ENCODE measurements around the gene TMEM117. TPM values are rescaled to one million over a fixed set of nuclear protein-coding genes. Genes with fewer than 3 reads are reported as not detected.
"Not testable (repeated sequence)": the region's sequence is repeated elsewhere in the genome, so short reads cannot be mapped to it uniquely, and the experiment has no call there.

Gene TMEM117
- total RNA-seq, 2 donors from 2014 or later = 2.8 to 4.2 TPM

- no peaks in the 10 kb centered on the region for H3K27me3 Mint-ChIP-seq
- no peak overlapping the region for H3K4me3 Mint-ChIP-seq
- no peak for ATAC-seq (replicated peaks)
- H3K27ac Mint-ChIP-seq = no peak overlapping the region
- no peaks in the 10 kb centered on the region for H3K36me3 Mint-ChIP-seq (ENCODE audit: low read depth)
- H3K9me3 Mint-ChIP-seq = no peaks in the 10 kb centered on the region
- no peaks in the 10 kb centered on the region for H3K4me1 Mint-ChIP-seq
Measured at GRCh38 chr12:44026046-44026445, 190.2 kb downstream of the TMEM117 start.

GRCh38 chr12:44026926-44027325, 191.0 kb downstream of the TMEM117 start:
- not testable (repeated sequence) for H3K27me3 Mint-ChIP-seq; H3K4me3 Mint-ChIP-seq; H3K27ac Mint-ChIP-seq; H3K4me1 Mint-ChIP-seq; ATAC-seq (replicated peaks); H3K36me3 Mint-ChIP-seq (ENCODE audit: low read depth); H3K9me3 Mint-ChIP-seq

GRCh38 chr12:44029194-44029593, 193.3 kb downstream of the TMEM117 start:
- ATAC-seq (replicated peaks) = no peak
- Mint-ChIP-seq H3K27me3 (no peaks in the 10 kb centered on the region), H3K9me3 (no peaks in the 10 kb centered on the region), H3K4me3 (no peak overlapping the region), H3K36me3 (ENCODE audit: low read depth) (no peaks in the 10 kb centered on the region), H3K27ac (no peak overlapping the region), H3K4me1 (no peaks in the 10 kb centered on the region)

GRCh38 chr12:44031472-44032185, 195.7 kb downstream of the TMEM117 start:
- no peaks in the 10 kb centered on the region for H3K4me1 Mint-ChIP-seq
- no peak for ATAC-seq (replicated peaks)
- no peak overlapping the region for H3K27ac Mint-ChIP-seq
- no peak overlapping the region for H3K4me3 Mint-ChIP-seq
- H3K27me3 Mint-ChIP-seq = no peaks in the 10 kb centered on the region
- no peaks in the 10 kb centered on the region for H3K36me3 Mint-ChIP-seq (ENCODE audit: low read depth)
- H3K9me3 Mint-ChIP-seq = no peaks in the 10 kb centered on the region

GRCh38 chr12:44034906-44035305, 199.0 kb downstream of the TMEM117 start:
- H3K4me3 Mint-ChIP-seq = no peak overlapping the region
- H3K27ac Mint-ChIP-seq = no peak overlapping the region
- no peaks in the 10 kb centered on the region for H3K27me3 Mint-ChIP-seq
- H3K9me3 Mint-ChIP-seq = no peaks in the 10 kb centered on the region
- no peak for ATAC-seq (replicated peaks)
- H3K36me3 Mint-ChIP-seq (ENCODE audit: low read depth) = no peaks in the 10 kb centered on the region
- H3K4me1 Mint-ChIP-seq = no peaks in the 10 kb centered on the region

- Mint-ChIP-seq H3K4me1 (no peaks in the 10 kb centered on the region), H3K9me3 (no peaks in the 10 kb centered on the region), H3K27ac (no peak overlapping the region), H3K27me3 (no peaks in the 10 kb centered on the region), H3K4me3 (no peak overlapping the region), H3K36me3 (ENCODE audit: low read depth) (no peaks in the 10 kb centered on the region)
- ATAC-seq (replicated peaks) = no peak
Measured at GRCh38 chr12:44036875-44037443, 201.1 kb downstream of the TMEM117 start.

GRCh38 chr12:44038411-44038810, 202.5 kb downstream of the TMEM117 start:
- Mint-ChIP-seq H3K4me3 (no peak overlapping the region), H3K36me3 (ENCODE audit: low read depth) (no peaks in the 10 kb centered on the region), H3K9me3 (peaks cover under 1% of the 10 kb centered on the region), H3K4me1 (no peaks in the 10 kb centered on the region), H3K27me3 (no peaks in the 10 kb centered on the region), H3K27ac (no peak overlapping the region)
- no peak for ATAC-seq (replicated peaks)

- not testable (repeated sequence) for ATAC-seq (replicated peaks); H3K4me1 Mint-ChIP-seq; H3K9me3 Mint-ChIP-seq; H3K36me3 Mint-ChIP-seq (ENCODE audit: low read depth); H3K4me3 Mint-ChIP-seq; H3K27ac Mint-ChIP-seq; H3K27me3 Mint-ChIP-seq
Measured at GRCh38 chr12:44044491-44044890, 208.6 kb downstream of the TMEM117 start.

- no peak overlapping the region for H3K27ac Mint-ChIP-seq
- H3K27me3 Mint-ChIP-seq = no peaks in the 10 kb centered on the region
- H3K4me1 Mint-ChIP-seq = no peaks in the 10 kb centered on the region
- H3K4me3 Mint-ChIP-seq = no peak overlapping the region
- no peak for ATAC-seq (replicated peaks)
- H3K9me3 Mint-ChIP-seq = peaks cover 6% of the 10 kb centered on the region
- no peaks in the 10 kb centered on the region for H3K36me3 Mint-ChIP-seq (ENCODE audit: low read depth)
Measured at GRCh38 chr12:44046732-44047417, 211.0 kb downstream of the TMEM117 start.

GRCh38 chr12:44052554-44052953, 216.7 kb downstream of the TMEM117 start:
- Mint-ChIP-seq H3K36me3 (ENCODE audit: low read depth) (no peaks in the 10 kb centered on the region), H3K27me3 (no peaks in the 10 kb centered on the region), H3K4me1 (no peaks in the 10 kb centered on the region), H3K4me3 (no peak overlapping the region), H3K27ac (no peak overlapping the region), H3K9me3 (no peaks in the 10 kb centered on the region)
- no peak for ATAC-seq (replicated peaks)

- H3K36me3 Mint-ChIP-seq (ENCODE audit: low read depth) = no peaks in the 10 kb centered on the region
- no peaks in the 10 kb centered on the region for H3K27me3 Mint-ChIP-seq
- H3K9me3 Mint-ChIP-seq = no peaks in the 10 kb centered on the region
- ATAC-seq (replicated peaks) = no peak
- no peak overlapping the region for H3K4me3 Mint-ChIP-seq
- H3K27ac Mint-ChIP-seq = no peak overlapping the region
- H3K4me1 Mint-ChIP-seq = no peaks in the 10 kb centered on the region
Measured at GRCh38 chr12:44053549-44054127, 217.8 kb downstream of the TMEM117 start.

- H3K36me3 Mint-ChIP-seq (ENCODE audit: low read depth) = no peaks in the 10 kb centered on the region
- no peak overlapping the region for H3K27ac Mint-ChIP-seq
- ATAC-seq (replicated peaks) = no peak
- no peaks in the 10 kb centered on the region for H3K9me3 Mint-ChIP-seq
- H3K4me3 Mint-ChIP-seq = no peak overlapping the region
- H3K4me1 Mint-ChIP-seq = no peaks in the 10 kb centered on the region
- H3K27me3 Mint-ChIP-seq = no peaks in the 10 kb centered on the region
Measured at GRCh38 chr12:44054281-44054680, 218.4 kb downstream of the TMEM117 start.

- H3K36me3 Mint-ChIP-seq (ENCODE audit: low read depth) = no peaks in the 10 kb centered on the region
- no peak overlapping the region for H3K4me3 Mint-ChIP-seq
- H3K27ac Mint-ChIP-seq = no peak overlapping the region
- H3K4me1 Mint-ChIP-seq = no peaks in the 10 kb centered on the region
- no peaks in the 10 kb centered on the region for H3K9me3 Mint-ChIP-seq
- no peak for ATAC-seq (replicated peaks)
- no peaks in the 10 kb centered on the region for H3K27me3 Mint-ChIP-seq
Measured at GRCh38 chr12:44058366-44058765, 222.5 kb downstream of the TMEM117 start.

GRCh38 chr12:44059476-44059875, 223.6 kb downstream of the TMEM117 start:
- Mint-ChIP-seq H3K27me3 (no peaks in the 10 kb centered on the region), H3K36me3 (ENCODE audit: low read depth) (no peaks in the 10 kb centered on the region)

GRCh38 chr12:44063671-44064070, 227.8 kb downstream of the TMEM117 start:
- no peak for ATAC-seq (replicated peaks)
- H3K27ac Mint-ChIP-seq = no peak overlapping the region
- no peaks in the 10 kb centered on the region for H3K4me1 Mint-ChIP-seq
- no peak overlapping the region for H3K4me3 Mint-ChIP-seq
- no peaks in the 10 kb centered on the region for H3K9me3 Mint-ChIP-seq
- no peaks in the 10 kb centered on the region for H3K36me3 Mint-ChIP-seq (ENCODE audit: low read depth)
- no peaks in the 10 kb centered on the region for H3K27me3 Mint-ChIP-seq

More at GRCh38 chr12:44059476-44059875, 223.6 kb downstream of the TMEM117 start:
- no peaks in the 10 kb centered on the region for H3K9me3 Mint-ChIP-seq
- no peaks in the 10 kb centered on the region for H3K4me1 Mint-ChIP-seq
- ATAC-seq (replicated peaks) = no peak
- no peak overlapping the region for H3K4me3 Mint-ChIP-seq
- H3K27ac Mint-ChIP-seq = no peak overlapping the region
